NCI-H1694 treated with DMSO at 0.1 percent for 48 hours (cell line): Measurements from ENCODE around the gene FAM13A.
"Not testable (repeated sequence)": the region's sequence is repeated elsewhere in the genome, so short reads cannot be mapped to it uniquely, and the experiment has no call there.

Experiments used
- DNase-seq: peaks from one replicate; lab custom pipeline; 2025; lab: John Stamatoyannopoulos, UW

Gene FAM13A

GRCh38 chr4:88958080-88958479, 98.9 kb downstream of the FAM13A start:
- DNase-seq = no peak

- DNase-seq = no peak
Observed at GRCh38 chr4:88957570-88957969, 99.4 kb downstream of the FAM13A start.

- DNase-seq = no peak
Observed at GRCh38 chr4:88955580-88956380, 101.2 kb downstream of the FAM13A start.

GRCh38 chr4:88953400-88953799, 103.6 kb downstream of the FAM13A start:
- DNase-seq = no peak

- DNase-seq = no peak
Observed at GRCh38 chr4:88952081-88952480, 104.9 kb downstream of the FAM13A start.

- no peak for DNase-seq
Observed at GRCh38 chr4:88949605-88950004, 107.4 kb downstream of the FAM13A start.

GRCh38 chr4:88940506-88940905, 116.5 kb downstream of the FAM13A start:
- DNase-seq = no peak

GRCh38 chr4:88939697-88940096, 117.3 kb downstream of the FAM13A start:
- no peak for DNase-seq

- DNase-seq = no peak
Observed at GRCh38 chr4:88938138-88938537, 118.8 kb downstream of the FAM13A start.

GRCh38 chr4:88937081-88937480, 119.9 kb downstream of the FAM13A start:
- DNase-seq = no peak

GRCh38 chr4:88933414-88934160, 123.4 kb downstream of the FAM13A start:
- DNase-seq = no peak

GRCh38 chr4:88928852-88929251, 128.1 kb downstream of the FAM13A start:
- DNase-seq = no peak

- no peak for DNase-seq
Observed at GRCh38 chr4:88927420-88927819, 129.6 kb downstream of the FAM13A start.

- no peak for DNase-seq
Observed at GRCh38 chr4:88919056-88919455, 137.9 kb downstream of the FAM13A start.

- not testable (repeated sequence) for DNase-seq
Observed at GRCh38 chr4:88913181-88913580, 143.8 kb downstream of the FAM13A start.

- no peak for DNase-seq
Observed at GRCh38 chr4:88911246-88912212, 145.5 kb downstream of the FAM13A start.

- no peak for DNase-seq
Observed at GRCh38 chr4:88910101-88910500, 146.9 kb downstream of the FAM13A start.

GRCh38 chr4:88908521-88908920, 148.5 kb downstream of the FAM13A start:
- no peak for DNase-seq

GRCh38 chr4:88908003-88908402, 149.0 kb downstream of the FAM13A start:
- DNase-seq = no peak

GRCh38 chr4:88907478-88907877, 149.5 kb downstream of the FAM13A start:
- no peak for DNase-seq

- DNase-seq = not testable (repeated sequence)
Observed at GRCh38 chr4:88904240-88904639, 152.7 kb downstream of the FAM13A start.

GRCh38 chr4:88900432-88900831, 156.6 kb downstream of the FAM13A start:
- no peak for DNase-seq
